KMS-11 (cell line): ENCODE measurements around the gene COBL.

Source experiments
- H2AFZ ChIP-seq: fragments of 200-600 bp; sonication (generic); 2 replicates; pipeline ENCODE4 v1.6.1; 2016; ENCODE audit warnings: antibody characterized with exemption, mixed run types, low read depth
- H3K27ac ChIP-seq: fragments of 200-600 bp; sonication (generic); 2 replicates; pipeline ENCODE4 v1.6.1; 2016; ENCODE audit warnings: mild to moderate bottlenecking, mixed run types
- H3K27me3 ChIP-seq: fragments of 200-600 bp; sonication (generic); 2 replicates; pipeline ENCODE4 v1.6.1; 2017; ENCODE audit warnings: mild to moderate bottlenecking, low read depth, mixed run types, moderate library complexity; ENCODE audit not compliant: insufficient read depth
- H3K36me3 ChIP-seq: fragments of 200-600 bp; sonication (generic); 2 replicates; pipeline ENCODE4 v1.6.1; 2017; ENCODE audit warnings: mild to moderate bottlenecking, mixed run types; ENCODE audit not compliant: insufficient read depth
- H3K4me1 ChIP-seq: fragments of 200-600 bp; sonication (generic); 2 replicates; pipeline ENCODE4 v1.6.1; 2016; ENCODE audit warnings: mild to moderate bottlenecking, low read depth, mixed run types; ENCODE audit not compliant: poor library complexity, severe bottlenecking
- H3K4me2 ChIP-seq: fragments of 200-600 bp; sonication (generic); 2 replicates; pipeline ENCODE4 v1.7.0; 2016; ENCODE audit warnings: mild to moderate bottlenecking, mixed run types
- H3K4me3 ChIP-seq: fragments of 200-600 bp; sonication (generic); IDR thresholded peaks from 2 replicates; pipeline ENCODE4 v1.6.1; 2017; ENCODE audit warnings: low read depth, low read length, mixed read lengths; ENCODE audit not compliant: insufficient read depth
- H3K79me2 ChIP-seq: fragments of 200-600 bp; sonication (generic); 2 replicates; pipeline ENCODE4 v1.6.1; 2016; ENCODE audit warnings: low read depth, mixed run types; ENCODE audit not compliant: insufficient read depth
- H3K9ac ChIP-seq: fragments of 200-600 bp; sonication (generic); 2 replicates; pipeline ENCODE4 v1.6.1; 2016; ENCODE audit warnings: mild to moderate bottlenecking, mixed run types
- H4K20me1 ChIP-seq: fragments of 200-600 bp; sonication (generic); 2 replicates; pipeline ENCODE4 v1.6.1; 2016; ENCODE audit warnings: mild to moderate bottlenecking, mixed run types; ENCODE audit not compliant: insufficient read depth
- TF ChIP-seq, protein P1 (sequence below): fragments of 200-600 bp; sonication (generic); conservative IDR thresholded peaks from 2 replicates; pipeline ENCODE4 v1.6.1; 2017; ENCODE audit warnings: low read depth, mild to moderate bottlenecking, antibody characterized with exemption, low read length, moderate library complexity, mixed read lengths

The COBL gene

DNA sequence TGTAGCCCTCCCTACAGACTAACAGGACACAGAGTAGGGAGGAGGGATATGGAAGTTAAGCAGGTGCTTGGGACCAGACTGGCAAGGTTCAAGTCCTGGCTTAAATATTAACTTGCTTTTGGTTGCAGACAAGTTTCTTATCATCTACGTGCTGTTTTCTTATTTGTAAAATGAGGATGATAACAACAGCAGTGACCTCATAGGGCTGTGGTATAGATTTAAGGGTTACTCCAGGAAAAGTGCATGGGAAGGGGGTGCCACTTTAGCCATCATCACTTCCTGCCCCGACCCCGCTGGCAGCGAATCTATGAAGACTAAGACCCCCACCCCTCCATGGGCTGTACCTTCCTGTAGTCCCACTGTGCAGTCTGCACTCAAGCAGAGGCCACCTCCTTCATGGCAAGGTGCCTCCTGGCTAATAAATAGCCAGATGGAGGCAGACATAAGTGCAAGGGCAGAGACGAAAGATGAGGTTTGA, 250.2 kb downstream of the COBL start:
- no peaks in the 10 kb centered on the region for H3K27me3 ChIP-seq
- TF ChIP-seq, protein P1, sequence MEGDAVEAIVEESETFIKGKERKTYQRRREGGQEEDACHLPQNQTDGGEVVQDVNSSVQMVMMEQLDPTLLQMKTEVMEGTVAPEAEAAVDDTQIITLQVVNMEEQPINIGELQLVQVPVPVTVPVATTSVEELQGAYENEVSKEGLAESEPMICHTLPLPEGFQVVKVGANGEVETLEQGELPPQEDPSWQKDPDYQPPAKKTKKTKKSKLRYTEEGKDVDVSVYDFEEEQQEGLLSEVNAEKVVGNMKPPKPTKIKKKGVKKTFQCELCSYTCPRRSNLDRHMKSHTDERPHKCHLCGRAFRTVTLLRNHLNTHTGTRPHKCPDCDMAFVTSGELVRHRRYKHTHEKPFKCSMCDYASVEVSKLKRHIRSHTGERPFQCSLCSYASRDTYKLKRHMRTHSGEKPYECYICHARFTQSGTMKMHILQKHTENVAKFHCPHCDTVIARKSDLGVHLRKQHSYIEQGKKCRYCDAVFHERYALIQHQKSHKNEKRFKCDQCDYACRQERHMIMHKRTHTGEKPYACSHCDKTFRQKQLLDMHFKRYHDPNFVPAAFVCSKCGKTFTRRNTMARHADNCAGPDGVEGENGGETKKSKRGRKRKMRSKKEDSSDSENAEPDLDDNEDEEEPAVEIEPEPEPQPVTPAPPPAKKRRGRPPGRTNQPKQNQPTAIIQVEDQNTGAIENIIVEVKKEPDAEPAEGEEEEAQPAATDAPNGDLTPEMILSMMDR: no peak
- no peaks in the 10 kb centered on the region for H3K4me1 ChIP-seq
- H3K9ac ChIP-seq: no peak overlapping the region
- H3K4me2 ChIP-seq: no peak overlapping the region
- no peak overlapping the region for H2AFZ ChIP-seq
- no peaks in the 10 kb centered on the region for H3K79me2 ChIP-seq
- no peaks in the 10 kb centered on the region for H4K20me1 ChIP-seq
- H3K4me3 ChIP-seq: no peak overlapping the region
- no peak overlapping the region for H3K27ac ChIP-seq
- no peaks in the 10 kb centered on the region for H3K36me3 ChIP-seq

DNA sequence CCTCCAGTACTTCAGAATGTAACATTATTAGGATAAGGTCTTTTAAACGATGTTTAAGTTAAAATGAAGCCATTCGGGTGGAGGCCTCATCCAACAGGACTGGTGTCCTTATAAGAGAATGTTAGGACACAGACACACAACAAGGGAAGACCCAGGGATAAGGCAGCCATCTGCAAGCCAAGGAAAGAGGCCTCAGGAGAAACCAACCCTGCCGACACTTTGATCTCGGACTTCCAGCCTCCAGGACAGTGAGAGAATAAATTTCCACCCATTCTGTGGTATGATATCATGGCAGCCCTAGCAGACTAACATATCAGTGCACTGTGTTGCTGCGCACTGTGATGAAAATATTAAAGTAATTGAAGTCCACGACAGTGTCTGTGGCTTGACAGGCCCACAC, 250.8 kb downstream of the COBL start:
- H3K27ac ChIP-seq: no peak overlapping the region
- no peak overlapping the region for H3K4me2 ChIP-seq
- no peaks in the 10 kb centered on the region for H3K4me1 ChIP-seq
- no peak overlapping the region for H2AFZ ChIP-seq
- no peaks in the 10 kb centered on the region for H4K20me1 ChIP-seq
- no peak overlapping the region for H3K4me3 ChIP-seq
- no peak overlapping the region for H3K9ac ChIP-seq
- no peaks in the 10 kb centered on the region for H3K36me3 ChIP-seq
- no peaks in the 10 kb centered on the region for H3K79me2 ChIP-seq
- TF ChIP-seq, protein P1: no peak
- H3K27me3 ChIP-seq: no peaks in the 10 kb centered on the region

DNA sequence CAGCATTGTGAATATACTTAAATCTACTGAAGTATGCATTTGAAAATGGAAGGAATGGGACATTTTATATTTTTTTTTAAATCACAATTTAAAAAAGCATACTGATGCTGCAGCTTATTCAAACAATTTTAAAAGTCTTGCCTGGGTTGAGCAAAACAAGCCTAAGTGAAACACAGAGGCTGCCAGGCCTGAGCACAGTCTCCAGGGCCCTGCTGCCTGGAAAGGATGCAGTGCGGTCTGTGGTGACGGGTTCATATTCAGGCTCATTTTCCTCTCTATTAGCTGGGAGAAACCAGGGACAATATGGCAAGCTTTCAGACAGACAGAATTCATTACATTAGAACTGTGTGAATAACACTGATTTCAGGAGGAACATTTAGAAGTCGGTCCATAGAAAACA, 251.9 kb downstream of the COBL start:
- Histone ChIP-seq H3K27ac (no peak overlapping the region), H3K4me1 (no peaks in the 10 kb centered on the region), H4K20me1 (no peaks in the 10 kb centered on the region), H3K79me2 (no peaks in the 10 kb centered on the region), H2AFZ (no peak overlapping the region), H3K36me3 (no peaks in the 10 kb centered on the region), H3K9ac (no peak overlapping the region), H3K27me3 (no peaks in the 10 kb centered on the region), H3K4me3 (no peak overlapping the region), H3K4me2 (no peak overlapping the region)
- TF ChIP-seq, protein P1: no peak

DNA sequence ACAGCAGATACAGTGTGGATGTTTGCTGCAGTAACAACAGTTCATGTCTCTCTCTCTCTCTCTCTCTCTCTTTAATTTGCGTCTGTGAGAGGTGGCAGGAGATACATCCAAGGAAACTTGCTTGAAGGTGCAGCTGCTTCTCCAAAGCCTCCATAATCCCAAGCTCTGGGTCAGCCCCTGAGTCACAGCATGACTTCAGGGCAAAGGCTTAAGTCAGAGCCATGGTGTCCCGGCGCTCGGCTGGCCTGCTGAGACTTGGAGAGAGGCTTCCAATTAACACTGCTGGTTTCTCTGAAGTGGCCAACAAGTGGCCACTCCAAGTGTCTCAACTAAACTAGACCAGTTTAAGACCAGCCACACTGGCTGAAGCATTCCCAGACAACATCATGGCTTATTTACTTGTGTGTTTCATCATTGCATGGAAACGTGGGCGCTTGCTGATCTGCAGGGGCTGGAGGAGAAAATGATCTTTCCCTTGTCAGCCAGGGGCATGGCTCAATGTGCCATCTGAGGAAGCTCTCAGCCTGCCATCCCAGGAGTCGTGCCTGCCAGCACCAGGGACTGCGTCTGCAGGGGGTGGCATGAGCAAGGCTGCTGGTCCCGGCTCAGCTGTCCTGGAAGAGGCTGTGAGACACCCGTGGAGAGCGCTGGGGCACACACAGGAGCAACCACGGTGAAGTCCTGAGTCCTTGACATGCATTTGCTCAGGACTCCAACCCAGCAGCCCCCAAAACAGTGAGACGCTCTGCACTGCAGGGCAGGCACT, 254.2 kb downstream of the COBL start:
- H3K9ac ChIP-seq: no peak overlapping the region
- no peaks in the 10 kb centered on the region for H3K27me3 ChIP-seq
- H3K4me1 ChIP-seq: no peaks in the 10 kb centered on the region
- no peak overlapping the region for H2AFZ ChIP-seq
- no peak overlapping the region for H3K4me2 ChIP-seq
- H3K27ac ChIP-seq: no peak overlapping the region
- no peaks in the 10 kb centered on the region for H3K79me2 ChIP-seq
- no peaks in the 10 kb centered on the region for H4K20me1 ChIP-seq
- no peak overlapping the region for H3K4me3 ChIP-seq
- TF ChIP-seq, protein P1: no peak
- H3K36me3 ChIP-seq: no peaks in the 10 kb centered on the region
